Tibial artery (tissue), 4 donors: Measurements from ENCODE around the gene CBS.
"Not testable (repeated sequence)": the region's sequence is repeated elsewhere in the genome, so short reads cannot be mapped to it uniquely, and the experiment has no call there.

Source experiments
- DNase-seq, 2 donors: peaks; one replicate each; pipeline ENCODE4 v3.0.0-alpha.2; 2019
- H3K27ac ChIP-seq, 2 donors: fragments of 200-600 bp; sonication (generic) in 1 of 2; 1 replicate in 1 of 2; 2 replicates in 1 of 2; pipeline ENCODE4 v1.5.1; 2018 to 2019; ENCODE audit warnings: mild to moderate bottlenecking in 1 of 2
- H3K27me3 ChIP-seq, 2 donors: fragments of 200-600 bp; sonication (generic) in 1 of 2; one replicate each; pipeline versions ENCODE4 v1.5.1 to v1.6.0; 2016 to 2019
- H3K36me3 ChIP-seq, 3 donors: fragments of 200-600 bp; sonication (generic) in 2 of 3; one replicate each; pipeline ENCODE4 v1.5.1; 2016 to 2019; ENCODE audit warnings: mild to moderate bottlenecking in 2 of 3
- H3K4me1 ChIP-seq, 4 donors: fragments of 200-600 bp; sonication (generic) in 2 of 4; 1 replicate in 3 of 4; 2 replicates in 1 of 4; pipeline ENCODE4 v1.5.1; 2016 to 2019
- H3K4me3 ChIP-seq, 2 donors: fragments of 200-600 bp; sonication (generic) in 1 of 2; 1 replicate in 1 of 2; 2 replicates in 1 of 2; pipeline ENCODE4 v1.5.1; 2018 to 2019; ENCODE audit warnings: mild to moderate bottlenecking in 2 of 2
- H3K9me3 ChIP-seq, 3 donors: fragments of 200-600 bp; sonication (generic) in 1 of 3; one replicate each; pipeline ENCODE4 v1.5.1; 2016 to 2019
- intact Hi-C: fragments of 100-400 bp; cut with DNase I; formaldehyde crosslinking; loops from one replicate; pipeline ENCODE4 v1.15.0; 2023; ENCODE audit warnings: low total_unique reads

The CBS gene

GRCh38 chr21:43082587-43083300, 7.1 kb upstream of the CBS start:
- H3K27ac ChIP-seq, H3K9me3 ChIP-seq, H3K36me3 ChIP-seq, H3K27me3 ChIP-seq, DNase-seq, H3K4me3 ChIP-seq, intact Hi-C loops, H3K4me1 ChIP-seq: not testable (repeated sequence)

GRCh38 chr21:43076643-43077042, 1.0 kb upstream of the CBS start:
- H3K36me3 ChIP-seq, H3K4me3 ChIP-seq, H3K9me3 ChIP-seq, DNase-seq, H3K27me3 ChIP-seq, H3K27ac ChIP-seq, H3K4me1 ChIP-seq, intact Hi-C loops: not testable (repeated sequence)

GRCh38 chr21:43076023-43076637, 495 bp upstream of the CBS start:
- H3K36me3 ChIP-seq, H3K27me3 ChIP-seq, DNase-seq, H3K9me3 ChIP-seq, intact Hi-C loops, H3K27ac ChIP-seq, H3K4me1 ChIP-seq, H3K4me3 ChIP-seq: not testable (repeated sequence)

GRCh38 chr21:43074401-43075169, 1.1 kb downstream of the CBS start:
- DNase-seq, H3K4me3 ChIP-seq, intact Hi-C loops, H3K36me3 ChIP-seq, H3K27me3 ChIP-seq, H3K4me1 ChIP-seq, H3K9me3 ChIP-seq, H3K27ac ChIP-seq: not testable (repeated sequence)

GRCh38 chr21:43072742-43073141, 2.9 kb downstream of the CBS start:
- H3K27ac ChIP-seq, H3K27me3 ChIP-seq, H3K4me1 ChIP-seq, H3K9me3 ChIP-seq, H3K36me3 ChIP-seq, intact Hi-C loops, DNase-seq, H3K4me3 ChIP-seq: not testable (repeated sequence)

GRCh38 chr21:43069682-43070081, 6.0 kb downstream of the CBS start:
- H3K36me3 ChIP-seq, H3K27me3 ChIP-seq, DNase-seq, H3K9me3 ChIP-seq, intact Hi-C loops, H3K27ac ChIP-seq, H3K4me1 ChIP-seq, H3K4me3 ChIP-seq: not testable (repeated sequence)

GRCh38 chr21:43068065-43068464, 7.6 kb downstream of the CBS start:
- H3K4me1 ChIP-seq, H3K27ac ChIP-seq, H3K36me3 ChIP-seq, H3K27me3 ChIP-seq, DNase-seq, intact Hi-C loops, H3K4me3 ChIP-seq, H3K9me3 ChIP-seq: not testable (repeated sequence)

- H3K4me1 ChIP-seq, H3K27me3 ChIP-seq, H3K27ac ChIP-seq, intact Hi-C loops, DNase-seq, H3K4me3 ChIP-seq, H3K36me3 ChIP-seq, H3K9me3 ChIP-seq: not testable (repeated sequence)
Measured at GRCh38 chr21:43066690-43067089, 8.9 kb downstream of the CBS start.

- H3K4me3 ChIP-seq, DNase-seq, intact Hi-C loops, H3K9me3 ChIP-seq, H3K36me3 ChIP-seq, H3K27ac ChIP-seq, H3K27me3 ChIP-seq, H3K4me1 ChIP-seq: not testable (repeated sequence)
Measured at GRCh38 chr21:43065991-43066390, 9.6 kb downstream of the CBS start.

- DNase-seq, H3K27me3 ChIP-seq: not testable (repeated sequence)
Measured at GRCh38 chr21:43064265-43064917, 11.2 kb downstream of the CBS start.

GRCh38 chr21:43062955-43063664, 12.5 kb downstream of the CBS start:
- intact Hi-C loops, H3K4me1 ChIP-seq, H3K27ac ChIP-seq, H3K27me3 ChIP-seq, H3K9me3 ChIP-seq, H3K36me3 ChIP-seq, DNase-seq, H3K4me3 ChIP-seq: not testable (repeated sequence)

More at GRCh38 chr21:43064265-43064917, 11.2 kb downstream of the CBS start:
- intact Hi-C loops, H3K27ac ChIP-seq, H3K4me1 ChIP-seq, H3K4me3 ChIP-seq, H3K9me3 ChIP-seq, H3K36me3 ChIP-seq: not testable (repeated sequence)

GRCh38 chr21:43053112-43053511, 22.5 kb downstream of the CBS start:
- H3K27ac ChIP-seq, intact Hi-C loops, H3K36me3 ChIP-seq, H3K9me3 ChIP-seq, H3K27me3 ChIP-seq, DNase-seq, H3K4me3 ChIP-seq, H3K4me1 ChIP-seq: not testable (repeated sequence)
